ENCODE data around the gene ATP11A.

The ATP11A gene

GRCh38 chr13:112887151-112887550 is 197.3 kb downstream of the ATP11A start:
- no peak for DNase-seq

- no peak for DNase-seq
These were observed 197.7 kb downstream of the ATP11A start for GRCh38 chr13:112887557-112887991.

DNA sequence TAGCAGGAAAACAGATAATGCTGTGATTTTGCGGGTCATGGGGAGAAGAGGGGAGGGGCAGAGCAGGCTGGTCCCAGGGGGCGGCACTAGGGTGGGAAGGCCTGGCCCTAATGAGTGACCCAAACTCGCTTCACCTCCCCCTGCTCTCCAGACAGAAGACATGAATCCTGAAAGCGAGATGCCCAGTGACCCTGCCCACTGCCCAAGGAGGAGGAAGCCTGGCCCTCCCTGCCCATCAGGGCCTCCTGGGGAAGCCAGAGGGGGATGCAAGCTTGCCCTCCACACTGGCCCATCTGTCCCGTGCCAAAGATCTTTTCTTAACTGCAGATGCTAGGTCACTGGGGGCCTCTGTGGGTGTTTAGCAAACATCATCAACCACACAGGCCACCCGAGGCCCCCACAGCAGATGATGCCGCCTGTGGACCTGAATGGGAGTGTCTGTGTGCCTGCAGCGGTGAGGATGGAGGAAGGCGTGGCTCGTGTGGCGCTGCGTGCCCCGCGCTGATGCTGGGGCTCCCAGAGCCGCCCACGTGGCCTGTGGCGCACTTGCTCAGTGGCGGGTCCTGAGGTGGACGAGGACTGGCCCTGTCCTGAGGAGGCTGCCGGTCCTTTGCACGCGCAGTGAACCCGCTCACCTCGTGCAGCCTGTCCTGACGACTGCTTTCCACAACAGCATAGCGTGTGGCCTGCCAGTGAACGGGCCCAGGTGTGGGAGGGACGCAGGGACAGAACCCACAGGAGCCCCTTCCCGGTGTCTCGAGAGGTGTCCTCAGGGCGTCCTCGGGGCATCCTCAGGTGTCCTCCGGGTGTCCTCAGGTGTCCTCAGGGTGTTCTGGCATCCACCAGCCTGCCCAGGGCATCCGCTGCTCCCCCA is 198.6 kb downstream of the ATP11A start:
- no peak for DNase-seq

GRCh38 chr13:112889351-112890290 is 199.8 kb downstream of the ATP11A start:
- DNase-seq, result no peak

GRCh38 chr13:112890316-112891145 is 200.7 kb downstream of the ATP11A start:
- DNase-seq, result no peak

DNA sequence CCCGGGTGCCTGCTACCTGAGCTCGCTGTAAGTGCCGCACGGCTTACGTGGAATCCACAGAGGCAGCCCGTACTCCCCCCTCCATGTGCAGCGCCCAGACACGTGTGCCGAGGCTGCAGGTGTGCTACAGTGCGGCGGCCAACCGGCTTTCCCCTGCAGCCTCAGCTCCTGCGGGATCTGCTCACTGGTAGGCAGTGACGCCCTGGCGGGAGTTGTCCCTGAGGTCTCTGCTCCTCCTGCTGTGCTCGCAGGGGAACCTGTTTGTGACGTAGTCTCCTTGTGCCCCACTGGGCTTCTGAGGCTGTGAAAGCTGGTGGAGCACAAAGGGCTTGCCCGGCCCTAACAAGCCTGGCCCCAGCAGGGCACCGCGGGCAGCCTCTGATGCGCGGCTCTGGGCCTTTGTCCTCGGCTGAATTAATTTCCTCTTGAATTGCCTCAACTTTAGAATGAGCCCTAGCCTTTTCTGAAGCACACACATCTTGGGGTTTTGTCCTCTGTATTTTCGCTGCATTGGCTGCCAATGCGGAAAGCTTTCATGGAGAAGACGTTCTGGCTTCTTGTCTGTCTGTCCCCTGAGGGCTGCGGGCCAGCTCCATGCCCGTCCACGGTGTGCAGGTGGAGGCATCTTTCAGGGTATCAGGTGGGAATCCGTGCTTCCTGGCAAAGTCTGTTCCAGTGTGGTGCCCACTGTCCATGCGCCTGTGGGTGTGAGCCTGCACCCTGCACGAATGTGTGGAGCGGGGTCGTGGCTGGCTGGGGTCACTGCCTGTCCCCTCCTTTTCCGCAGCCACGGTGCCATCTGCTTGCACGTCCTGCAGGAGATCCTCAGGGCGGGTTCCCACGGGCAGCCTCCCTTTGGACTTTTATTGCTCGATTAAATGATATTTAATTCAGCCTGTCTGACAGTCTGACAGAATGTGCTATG is 201.9 kb downstream of the ATP11A start:
- no peak for DNase-seq

DNA sequence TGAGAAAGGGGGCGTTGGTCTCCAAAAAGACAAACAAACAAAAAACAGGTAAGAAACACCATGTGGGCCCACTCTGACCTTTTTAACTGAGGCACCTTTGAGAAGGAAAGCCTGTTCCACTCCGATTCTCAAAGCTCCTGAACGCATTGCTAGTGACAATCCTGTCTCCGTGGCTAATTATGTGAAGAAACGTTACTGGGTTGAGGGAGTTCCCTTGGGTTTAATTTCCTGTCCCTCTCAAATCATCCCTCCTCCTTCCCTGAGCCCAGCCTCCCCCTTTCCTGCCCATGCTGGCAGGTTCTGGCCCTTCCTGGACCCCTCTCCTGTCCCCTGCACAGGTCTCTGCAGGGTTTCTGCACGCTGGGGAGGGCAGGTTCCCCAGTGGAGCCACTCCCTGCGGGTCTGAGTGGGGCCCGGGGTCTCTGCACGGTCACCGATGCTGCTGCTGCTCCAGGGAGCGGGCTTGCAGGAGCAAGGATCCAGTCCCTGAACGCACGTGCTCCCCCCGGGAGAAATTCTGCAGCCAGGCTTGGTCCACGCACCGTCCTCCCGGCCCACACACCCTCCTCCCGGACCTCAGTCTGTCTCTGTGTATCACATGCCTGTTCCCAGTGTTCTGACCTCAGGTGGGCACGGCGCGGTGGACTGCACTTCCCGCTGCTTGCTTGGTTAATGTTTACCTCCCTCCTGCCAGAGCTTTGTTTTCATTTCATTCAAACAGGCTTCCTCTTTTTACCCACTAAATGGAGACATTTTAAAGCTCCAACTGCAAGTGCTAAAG is 202.8 kb downstream of the ATP11A start:
- DNase-seq, result no peak

GRCh38 chr13:112893207-112893569 is 203.3 kb downstream of the ATP11A start:
- DNase-seq, result no peak

GRCh38 chr13:112893570-112894422 is 204.0 kb downstream of the ATP11A start:
- no peak for DNase-seq

DNA sequence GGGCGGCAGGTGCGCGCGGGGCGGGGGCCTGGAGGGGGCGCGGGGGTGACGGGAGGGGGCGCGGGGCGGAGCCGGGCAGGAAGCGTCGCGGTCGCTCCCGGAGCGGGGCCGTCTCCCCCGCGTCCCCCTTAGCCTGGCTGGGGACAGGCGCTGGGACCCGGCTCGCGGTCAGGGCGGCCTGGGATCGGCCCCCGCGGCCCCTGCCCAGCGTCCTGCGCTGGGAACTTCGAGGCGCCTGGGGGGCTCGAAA is 204.5 kb downstream of the ATP11A start:
- no peak for DNase-seq

DNA sequence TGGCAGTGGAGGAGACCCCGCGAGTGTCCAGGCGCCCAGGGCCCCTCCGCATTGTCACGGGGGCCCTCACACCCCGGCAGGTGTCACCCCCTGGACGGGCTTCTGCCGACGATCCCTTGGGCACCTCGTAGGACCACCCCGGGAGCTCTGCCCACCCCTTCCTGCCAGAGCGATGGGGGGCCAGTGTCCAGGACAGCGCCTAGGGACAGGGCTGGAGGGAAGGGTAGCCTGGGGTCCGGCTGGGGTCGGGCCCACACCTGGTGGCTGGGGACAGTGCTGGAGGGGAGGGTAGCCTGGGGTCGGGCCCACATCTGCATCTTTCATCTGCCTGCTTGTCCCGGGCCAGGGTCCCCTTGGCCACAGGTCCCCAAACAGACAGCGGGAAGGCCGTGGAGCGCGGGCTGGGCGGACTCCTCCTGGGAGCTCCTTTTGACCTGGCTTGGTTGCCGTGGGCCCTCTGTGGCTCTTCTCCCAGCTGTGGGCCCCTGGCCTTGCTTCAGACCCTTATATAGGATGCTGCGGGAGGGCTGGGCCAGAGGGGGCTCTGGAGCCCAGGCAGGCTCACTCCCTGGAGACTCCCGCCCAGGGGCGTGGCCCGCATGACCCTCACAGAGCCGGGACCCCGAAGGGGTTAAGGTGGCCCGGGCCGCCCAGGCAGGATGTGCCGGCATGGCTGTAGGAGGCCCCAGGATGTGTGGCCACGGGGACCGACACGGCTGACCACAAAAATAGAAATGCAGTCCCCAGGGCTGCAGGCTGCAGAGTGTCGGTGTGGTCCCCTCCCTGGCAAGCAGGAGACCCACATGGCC is 205.0 kb downstream of the ATP11A start:
- DNase-seq, result no peak

DNA sequence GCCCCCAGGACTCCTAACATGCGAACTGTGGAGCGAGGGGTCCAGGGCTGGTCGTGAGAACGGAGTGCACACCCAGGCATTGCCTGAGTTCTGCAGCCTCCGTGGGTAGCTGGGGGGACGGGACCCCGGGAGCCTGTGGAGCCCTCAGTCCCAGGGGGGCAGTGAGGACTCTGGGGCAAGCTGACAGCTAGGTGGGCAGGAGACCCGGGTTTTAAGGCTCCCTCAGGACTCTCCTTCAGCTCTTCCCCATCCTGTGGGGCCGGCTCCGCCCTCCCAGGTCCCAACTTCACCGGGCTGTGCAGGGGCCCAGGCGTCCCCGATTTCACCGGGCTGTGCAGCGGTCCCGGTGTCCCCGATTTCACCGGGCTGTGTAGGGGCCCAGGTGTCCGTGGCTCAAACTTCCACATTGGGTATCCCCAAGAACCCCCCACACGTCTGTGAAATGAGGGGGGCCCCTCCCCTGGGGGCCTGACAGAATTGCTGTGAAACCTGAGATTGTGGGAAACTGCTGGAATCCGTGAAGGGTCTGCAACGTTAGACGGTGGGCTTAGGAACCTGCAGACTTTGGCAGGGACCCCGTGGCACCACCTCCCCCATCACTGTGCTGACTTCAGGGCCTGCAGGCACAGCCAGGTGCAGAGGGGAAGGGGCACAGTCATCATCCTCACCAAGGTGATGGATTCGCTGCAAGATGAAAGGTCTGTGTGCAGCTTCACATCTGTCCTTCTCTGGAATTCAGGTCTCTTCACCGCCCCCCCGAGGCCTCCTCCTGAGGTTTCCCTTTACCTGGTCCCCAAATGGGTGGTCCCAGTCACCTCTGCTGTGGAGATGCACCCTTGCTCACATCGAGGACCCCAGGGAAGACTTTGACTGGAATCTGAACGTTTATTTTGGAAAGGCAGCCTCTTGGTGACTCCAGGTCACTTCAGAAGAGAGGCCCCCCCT is 206.0 kb downstream of the ATP11A start:
- DNase-seq, result no peak

GRCh38 chr13:112896736-112897602 is 207.1 kb downstream of the ATP11A start:
- no peak for DNase-seq

GRCh38 chr13:112897603-112897955 is 207.7 kb downstream of the ATP11A start:
- DNase-seq, result no peak

DNA sequence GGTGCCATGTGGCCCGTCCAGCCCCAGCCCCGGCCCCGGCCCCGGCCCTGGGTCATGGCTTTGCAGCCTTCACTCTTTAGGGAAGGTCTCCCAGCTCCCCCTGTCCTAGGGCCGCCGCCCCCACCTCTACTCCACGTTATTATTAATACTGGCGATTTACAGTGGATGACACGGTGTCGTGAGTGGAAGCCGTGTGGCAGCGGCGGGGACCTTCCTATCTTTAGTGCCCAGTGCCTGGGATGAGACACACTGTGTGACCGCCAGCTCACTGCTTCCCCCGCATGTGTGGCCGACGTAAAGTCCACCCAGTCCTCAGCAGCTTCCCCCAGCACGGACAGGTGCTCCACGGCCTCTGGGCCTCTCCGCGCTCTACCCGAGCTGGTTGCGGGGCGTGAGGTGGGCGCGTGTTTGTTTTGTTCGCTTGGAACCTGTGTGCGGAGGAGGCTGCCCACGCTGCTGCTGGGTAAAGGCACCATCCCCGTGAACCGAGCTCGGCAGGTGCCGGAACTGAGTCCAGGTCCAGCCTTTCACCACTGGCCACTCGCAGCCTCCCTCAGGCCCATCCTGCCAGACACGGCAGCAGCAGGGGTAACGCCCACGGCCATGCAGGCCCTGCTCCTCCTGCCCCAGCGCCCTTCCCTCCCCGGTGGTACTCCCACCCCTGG is 208.2 kb downstream of the ATP11A start:
- no peak for DNase-seq

- no peak for DNase-seq
These were observed 208.9 kb downstream of the ATP11A start for GRCh38 chr13:112898621-112899280.
